ENCODE results near the gene MKX. TPM values are rescaled to one million over a fixed set of nuclear protein-coding genes. Genes with fewer than 3 reads are reported as not detected.

Gene MKX
- total RNA-seq, 1 donor from 2014 or later = 3.9 TPM

- no peaks in the 10 kb centered on the region for H3K4me1 ChIP-seq (ENCODE audit: insufficient read depth, low read length)
- no peaks in the 10 kb centered on the region for H3K79me2 ChIP-seq (ENCODE audit: insufficient read depth, low read length)
- H3K4me3 ChIP-seq (ENCODE audit: insufficient read depth, low read depth, low read length) = no peak overlapping the region
- no peaks in the 10 kb centered on the region for H3K27me3 ChIP-seq (ENCODE audit: insufficient read depth, low read length)
- H3K27ac ChIP-seq (ENCODE audit: low read depth, low read length) = no peak overlapping the region
- no peak overlapping the region for H3K4me2 ChIP-seq (ENCODE audit: low read length)
- Mint-ChIP-seq H3K27ac (ENCODE audit: unreplicated experiment) (peak overlapping the region; percentile 44), H3K4me1 (ENCODE audit: low read depth, unreplicated experiment) (peaks cover 17% of the 10 kb centered on the region), H3K27me3 (ENCODE audit: low read depth, unreplicated experiment) (peaks cover 5% of the 10 kb centered on the region), H3K4me3 (ENCODE audit: unreplicated experiment) (no peak overlapping the region), H3K36me3 (ENCODE audit: low read depth, unreplicated experiment) (no peaks in the 10 kb centered on the region), H3K9me3 (ENCODE audit: unreplicated experiment) (no peaks in the 10 kb centered on the region)
- H3K9ac ChIP-seq (ENCODE audit: low read length) = no peak overlapping the region
- H3K9me3 ChIP-seq (ENCODE audit: insufficient read depth, low read depth, low read length) = no peaks in the 10 kb centered on the region
- no peak overlapping the region for H2AFZ ChIP-seq (ENCODE audit: low read depth, low read length)
- FAIRE-seq (no peak), DNase-seq (ENCODE audit: low read depth) (no peak)
- no peaks in the 10 kb centered on the region for H3K36me3 ChIP-seq (ENCODE audit: insufficient read depth, low read length)
- H4K20me1 ChIP-seq (ENCODE audit: insufficient read depth, low read length) = no peaks in the 10 kb centered on the region
- no peak for TF ChIP-seq CTCF (IDR thresholded peaks at IDR 0.05; ENCODE audit: insufficient read depth, low read depth, low read length)
- TF ChIP-seq EZH2 (IDR thresholded peaks at IDR 0.05; ENCODE audit: insufficient read depth, low read length) = no peak
Observed at GRCh38 chr10:27717224-27717623, 28.4 kb downstream of the MKX start.

- no peak overlapping the region for H3K27ac ChIP-seq (ENCODE audit: low read depth, low read length)
- H3K4me1 ChIP-seq (ENCODE audit: insufficient read depth, low read length) = no peaks in the 10 kb centered on the region
- Mint-ChIP-seq H3K9me3 (ENCODE audit: unreplicated experiment) (no peaks in the 10 kb centered on the region), H3K36me3 (ENCODE audit: low read depth, unreplicated experiment) (no peaks in the 10 kb centered on the region), H3K4me3 (ENCODE audit: unreplicated experiment) (no peak overlapping the region), H3K4me1 (ENCODE audit: low read depth, unreplicated experiment) (peaks cover 17% of the 10 kb centered on the region), H3K27ac (ENCODE audit: unreplicated experiment) (peak overlapping the region; percentile 44), H3K27me3 (ENCODE audit: low read depth, unreplicated experiment) (peaks cover 5% of the 10 kb centered on the region)
- no peaks in the 10 kb centered on the region for H4K20me1 ChIP-seq (ENCODE audit: insufficient read depth, low read length)
- H3K27me3 ChIP-seq (ENCODE audit: insufficient read depth, low read length) = no peaks in the 10 kb centered on the region
- no peak for FAIRE-seq
- TF ChIP-seq CTCF (IDR thresholded peaks at IDR 0.05; ENCODE audit: insufficient read depth, low read depth, low read length) = no peak
- TF ChIP-seq EZH2 (IDR thresholded peaks at IDR 0.05; ENCODE audit: insufficient read depth, low read length) = no peak
- no peak overlapping the region for H2AFZ ChIP-seq (ENCODE audit: low read depth, low read length)
- DNase-seq (ENCODE audit: low read depth) = no peak
- H3K9ac ChIP-seq (ENCODE audit: low read length) = no peak overlapping the region
- H3K4me3 ChIP-seq (ENCODE audit: insufficient read depth, low read depth, low read length) = no peak overlapping the region
- H3K36me3 ChIP-seq (ENCODE audit: insufficient read depth, low read length) = no peaks in the 10 kb centered on the region
- no peaks in the 10 kb centered on the region for H3K9me3 ChIP-seq (ENCODE audit: insufficient read depth, low read depth, low read length)
- no peak overlapping the region for H3K4me2 ChIP-seq (ENCODE audit: low read length)
- no peaks in the 10 kb centered on the region for H3K79me2 ChIP-seq (ENCODE audit: insufficient read depth, low read length)
Observed at GRCh38 chr10:27716521-27716920, 29.1 kb downstream of the MKX start.

- Histone ChIP-seq H3K4me2 (ENCODE audit: low read length) (no peak overlapping the region), H3K27me3 (ENCODE audit: insufficient read depth, low read length) (no peaks in the 10 kb centered on the region), H4K20me1 (ENCODE audit: insufficient read depth, low read length) (no peaks in the 10 kb centered on the region), H3K4me3 (ENCODE audit: insufficient read depth, low read depth, low read length) (no peak overlapping the region), H3K4me1 (ENCODE audit: insufficient read depth, low read length) (no peaks in the 10 kb centered on the region), H3K36me3 (ENCODE audit: insufficient read depth, low read length) (no peaks in the 10 kb centered on the region), H3K9me3 (ENCODE audit: insufficient read depth, low read depth, low read length) (no peaks in the 10 kb centered on the region), H3K9ac (ENCODE audit: low read length) (no peak overlapping the region), H3K79me2 (ENCODE audit: insufficient read depth, low read length) (no peaks in the 10 kb centered on the region), H2AFZ (ENCODE audit: low read depth, low read length) (no peak overlapping the region), H3K27ac (ENCODE audit: low read depth, low read length) (no peak overlapping the region)
- Mint-ChIP-seq H3K27me3 (ENCODE audit: low read depth, unreplicated experiment) (peaks cover 5% of the 10 kb centered on the region), H3K4me1 (ENCODE audit: low read depth, unreplicated experiment) (peaks cover 17% of the 10 kb centered on the region), H3K4me3 (ENCODE audit: unreplicated experiment) (no peak overlapping the region), H3K36me3 (ENCODE audit: low read depth, unreplicated experiment) (no peaks in the 10 kb centered on the region), H3K27ac (ENCODE audit: unreplicated experiment) (no peak overlapping the region), H3K9me3 (ENCODE audit: unreplicated experiment) (no peaks in the 10 kb centered on the region)
- TF ChIP-seq EZH2 (IDR thresholded peaks at IDR 0.05; ENCODE audit: insufficient read depth, low read length) = no peak
- TF ChIP-seq CTCF (IDR thresholded peaks at IDR 0.05; ENCODE audit: insufficient read depth, low read depth, low read length) = no peak
- FAIRE-seq (no peak), DNase-seq (ENCODE audit: low read depth) (no peak)
Observed at GRCh38 chr10:27715505-27715904, 30.1 kb downstream of the MKX start.
